HG02885 (cell line): ENCODE data around the gene SLC34A3.
"Not testable (repeated sequence)": the region's sequence is repeated elsewhere in the genome, so short reads cannot be mapped to it uniquely, and the experiment has no call there.

Experiments used
- ATAC-seq: cut with Tn5 transposase; IDR thresholded peaks from one replicate; pipeline ENCODE4 v1.9.1; 2021; ENCODE audit warnings: mild to moderate bottlenecking; ENCODE audit not compliant: unreplicated experiment, poor library complexity

The SLC34A3 gene

DNA sequence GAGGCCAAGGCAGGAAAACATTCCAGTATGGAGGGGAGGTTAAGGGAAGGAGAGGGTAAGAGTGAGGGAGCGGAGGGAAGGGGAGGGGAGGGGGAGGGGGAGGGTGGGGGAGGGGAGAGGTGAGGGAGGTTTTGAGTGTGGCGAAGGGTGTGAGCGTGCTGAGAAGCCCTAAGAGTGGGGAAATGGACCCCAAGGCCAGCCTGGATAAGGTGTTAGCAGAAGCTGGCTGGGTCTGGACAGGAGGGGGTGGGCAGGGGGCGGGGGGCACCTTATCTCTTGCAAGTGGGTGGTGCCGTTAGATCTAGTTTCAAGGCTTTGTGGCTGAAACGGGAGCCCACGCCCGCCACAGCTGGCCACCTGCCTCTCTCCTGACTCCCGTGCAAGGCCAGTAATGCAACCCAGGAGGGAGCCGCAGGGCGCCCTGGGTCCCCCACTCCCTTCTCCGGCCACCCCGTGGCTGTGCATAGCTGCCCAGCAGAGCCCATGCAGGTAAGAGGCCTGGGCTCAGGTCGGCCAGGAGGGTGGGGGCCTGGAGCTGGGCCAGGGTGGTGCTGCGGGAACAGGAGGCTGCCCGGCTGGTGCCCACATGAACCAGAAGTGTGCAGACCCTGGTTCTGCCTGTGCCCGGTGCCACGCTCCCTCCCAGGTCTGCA, 2.7 kb upstream of the SLC34A3 start:
- no peak for ATAC-seq

DNA sequence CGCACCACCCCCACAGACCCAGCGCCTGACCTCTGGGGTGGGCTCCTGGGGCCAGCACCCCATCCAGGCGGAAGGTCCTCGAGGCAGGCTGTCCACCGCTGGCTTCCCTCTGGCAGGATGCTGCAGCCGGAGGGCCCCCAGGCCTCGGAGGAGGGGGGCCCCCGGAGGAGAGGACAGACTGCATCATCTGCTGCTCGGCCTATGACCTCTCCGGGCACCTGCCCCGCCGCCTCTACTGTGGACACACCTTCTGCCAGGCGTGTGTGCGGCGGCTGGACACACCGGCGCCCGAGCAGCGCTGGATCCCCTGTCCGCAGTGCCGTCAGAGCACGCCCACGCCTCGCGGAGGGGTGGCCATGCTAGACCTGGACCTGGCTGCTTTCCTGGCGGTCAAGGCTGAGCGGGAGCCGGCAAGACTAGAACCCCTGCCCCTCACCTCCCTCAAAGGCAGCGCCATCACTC, 2.2 kb upstream of the SLC34A3 start:
- ATAC-seq = no peak

DNA sequence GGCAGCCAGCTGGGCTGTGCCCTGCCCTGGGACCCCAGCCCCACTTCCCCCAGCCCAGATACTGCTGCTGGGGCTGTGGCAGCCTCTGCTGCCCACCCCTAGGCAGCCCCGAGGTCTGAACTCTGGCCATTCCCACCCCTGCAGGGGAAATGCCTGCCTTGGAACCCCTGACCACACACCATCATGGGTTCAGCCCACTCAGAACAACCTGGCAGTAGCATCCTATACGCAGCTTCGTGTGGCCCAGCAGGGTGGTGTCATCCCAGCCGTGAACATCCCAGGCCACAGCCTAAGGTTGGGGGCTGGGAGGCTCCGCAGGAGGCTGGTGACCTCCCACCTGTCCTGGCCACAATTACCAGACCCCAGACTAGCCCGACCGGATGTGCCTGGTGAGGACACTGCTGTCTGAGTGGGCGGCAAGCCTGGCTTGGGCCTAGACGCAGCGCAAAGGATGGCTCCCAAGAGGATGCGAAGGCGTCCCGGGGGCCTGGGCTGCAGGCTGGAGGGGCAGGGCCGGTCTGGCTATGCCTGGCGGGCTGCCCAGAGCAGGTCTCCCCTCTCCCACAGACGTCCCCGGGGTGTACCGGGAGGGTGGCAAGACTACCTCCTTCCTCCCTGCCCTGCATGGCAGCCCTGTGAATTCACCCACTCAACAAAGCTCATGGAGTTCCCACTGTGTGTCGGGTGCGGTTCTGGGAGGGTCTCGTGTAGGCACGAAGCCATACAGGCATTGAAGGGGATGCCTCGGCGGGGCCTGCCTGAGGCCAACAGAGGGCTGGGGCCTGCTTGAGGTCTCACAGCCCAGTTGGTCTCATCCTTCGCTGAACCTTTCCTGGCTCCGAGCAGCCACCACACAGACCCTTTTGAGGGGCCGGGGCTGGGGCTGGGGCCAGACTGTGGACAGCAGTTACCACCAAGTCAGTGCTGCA, 1.5 kb upstream of the SLC34A3 start:
- no peak for ATAC-seq

DNA sequence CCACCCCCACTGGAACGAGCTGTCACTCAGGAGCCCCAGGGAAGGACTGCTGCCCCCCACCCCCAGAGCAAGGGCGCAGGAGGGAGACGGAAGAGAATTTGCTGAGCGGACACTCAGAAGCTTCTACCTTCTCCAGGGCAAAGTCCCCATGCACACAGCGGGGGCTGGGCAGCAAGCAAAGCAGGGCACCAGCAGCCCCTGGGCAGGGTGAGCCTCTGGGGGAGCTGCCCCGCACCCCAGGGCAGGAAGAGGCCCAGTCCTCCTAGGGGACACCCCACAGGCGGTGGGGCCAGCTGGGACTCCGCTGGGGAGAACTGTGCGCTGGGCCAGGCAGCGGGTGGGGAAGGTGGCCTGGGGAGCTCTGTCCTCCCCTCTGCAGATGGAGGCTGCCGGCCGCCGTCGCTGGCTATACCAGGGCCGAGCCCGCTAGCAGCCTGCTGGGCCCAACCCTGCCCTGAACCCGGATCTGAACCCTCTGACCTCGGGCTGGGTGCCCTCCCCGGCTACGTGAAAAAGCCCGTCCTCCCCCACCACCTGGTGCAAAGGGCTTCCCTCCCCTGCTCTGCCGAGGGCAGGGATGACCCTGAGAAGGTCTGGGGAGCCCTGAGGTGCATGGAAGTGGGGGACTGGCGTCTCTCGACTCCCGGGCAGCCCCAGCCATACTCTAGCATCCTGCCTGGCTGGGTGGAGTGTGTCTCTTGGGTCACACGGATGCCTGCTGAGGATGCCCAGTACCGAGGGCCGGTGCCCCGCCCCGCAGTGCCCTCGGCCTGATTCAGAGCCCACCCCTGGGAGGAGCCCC, 597 bp upstream of the SLC34A3 start:
- no peak for ATAC-seq

DNA sequence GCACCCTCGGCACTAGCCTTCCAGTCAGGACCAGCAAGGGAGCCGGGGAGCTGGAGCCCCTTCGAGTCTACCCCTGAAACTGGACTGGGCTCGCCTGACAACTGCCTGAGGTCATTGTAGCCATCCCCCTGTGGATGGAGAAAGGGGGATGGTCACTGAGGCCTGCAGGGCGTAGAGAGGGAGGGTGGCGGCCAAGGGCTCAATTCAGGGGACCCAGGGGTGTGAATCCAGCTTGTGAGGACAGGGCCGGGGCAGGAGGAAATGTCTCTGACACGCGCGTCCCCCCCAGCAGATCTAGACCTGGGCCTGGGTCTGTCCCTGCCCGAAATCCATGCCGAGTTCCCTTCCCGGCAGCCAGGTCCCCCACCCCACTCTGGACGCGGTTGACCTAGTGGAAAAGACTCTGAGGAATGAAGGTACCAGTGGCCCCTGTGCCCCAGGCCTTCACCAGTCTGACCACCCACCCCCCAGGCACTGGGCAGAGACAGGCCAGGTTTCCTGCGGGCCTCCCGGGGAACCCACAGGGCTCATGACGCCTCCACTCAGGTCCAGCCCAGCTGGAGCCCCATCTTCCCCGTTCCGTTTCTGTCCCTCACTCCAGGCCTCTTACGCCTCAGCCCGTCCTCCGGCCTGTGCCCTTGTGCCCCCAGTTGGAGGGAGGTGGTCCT, 805 bp downstream of the SLC34A3 start:
- no peak for ATAC-seq

DNA sequence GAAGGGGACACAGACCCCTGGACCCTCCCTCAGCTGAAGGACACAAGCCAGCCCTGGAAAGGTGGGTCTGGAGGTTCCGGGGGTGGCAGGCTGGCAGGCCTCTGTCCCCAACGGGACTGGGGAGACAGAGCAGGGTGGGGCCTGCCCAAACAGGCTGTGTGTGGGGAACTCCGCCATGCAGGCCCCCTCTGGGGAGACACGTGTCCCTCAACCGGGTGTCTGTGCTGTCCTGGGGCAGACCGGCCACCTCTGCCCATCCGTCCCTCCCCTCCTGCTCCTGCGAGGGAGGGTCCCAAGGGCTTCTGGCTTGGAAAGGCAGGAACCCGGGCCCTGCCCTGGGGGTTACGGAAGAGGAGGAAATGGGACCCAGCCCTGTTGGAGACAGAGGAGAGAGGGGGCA, 1.4 kb downstream of the SLC34A3 start:
- ATAC-seq = no peak

DNA sequence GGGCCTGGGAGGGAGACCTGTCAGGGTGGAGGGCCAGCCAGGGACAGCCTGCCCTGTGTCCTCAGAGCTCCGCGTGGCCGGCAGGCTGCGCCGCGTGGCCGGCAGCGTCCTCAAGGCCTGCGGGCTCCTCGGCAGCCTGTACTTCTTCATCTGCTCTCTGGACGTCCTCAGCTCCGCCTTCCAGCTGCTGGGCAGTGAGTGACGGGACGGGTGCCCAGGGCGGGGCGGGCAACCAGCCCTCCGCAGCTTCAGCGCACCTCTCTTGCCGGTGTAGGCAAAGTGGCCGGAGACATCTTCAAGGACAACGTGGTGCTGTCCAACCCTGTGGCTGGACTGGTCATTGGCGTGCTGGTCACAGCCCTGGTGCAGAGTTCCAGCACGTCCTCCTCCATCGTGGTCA, 1.8 kb downstream of the SLC34A3 start:
- ATAC-seq = no peak

DNA sequence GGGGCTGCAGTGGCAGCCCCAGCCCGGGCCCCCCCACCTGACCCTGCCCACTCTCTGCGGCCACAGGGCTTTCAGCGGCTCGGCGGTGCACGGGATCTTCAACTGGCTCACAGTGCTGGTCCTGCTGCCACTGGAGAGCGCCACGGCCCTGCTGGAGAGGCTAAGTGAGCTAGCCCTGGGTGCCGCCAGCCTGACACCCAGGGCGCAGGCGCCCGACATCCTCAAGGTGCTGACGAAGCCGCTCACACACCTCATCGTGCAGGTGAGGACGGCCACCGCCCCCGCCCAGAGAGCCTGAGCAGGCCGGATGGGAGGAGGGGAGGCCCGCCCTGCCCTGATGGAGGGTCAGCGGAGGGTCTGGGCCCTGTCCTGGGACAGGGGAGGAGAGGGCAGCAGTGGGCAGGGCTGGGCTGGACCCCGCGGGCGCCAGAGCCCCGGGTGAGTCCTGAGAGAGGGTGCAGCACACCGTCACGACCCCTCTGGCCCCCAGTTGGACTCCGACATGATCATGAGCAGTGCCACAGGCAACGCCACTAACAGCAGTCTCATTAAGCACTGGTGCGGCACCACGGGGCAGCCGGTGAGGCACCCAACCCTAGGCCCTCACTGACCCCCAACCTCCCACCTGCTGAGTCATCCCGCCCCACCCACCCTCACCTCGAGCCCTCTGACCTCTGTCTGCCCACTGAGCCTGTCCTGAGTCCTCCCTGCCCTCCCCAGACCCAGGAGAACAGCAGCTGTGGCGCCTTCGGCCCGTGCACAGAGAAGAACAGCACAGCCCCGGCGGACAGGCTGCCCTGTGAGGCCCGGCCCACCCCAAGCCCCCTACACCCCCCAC, 2.7 kb downstream of the SLC34A3 start:
- ATAC-seq = no peak

DNA sequence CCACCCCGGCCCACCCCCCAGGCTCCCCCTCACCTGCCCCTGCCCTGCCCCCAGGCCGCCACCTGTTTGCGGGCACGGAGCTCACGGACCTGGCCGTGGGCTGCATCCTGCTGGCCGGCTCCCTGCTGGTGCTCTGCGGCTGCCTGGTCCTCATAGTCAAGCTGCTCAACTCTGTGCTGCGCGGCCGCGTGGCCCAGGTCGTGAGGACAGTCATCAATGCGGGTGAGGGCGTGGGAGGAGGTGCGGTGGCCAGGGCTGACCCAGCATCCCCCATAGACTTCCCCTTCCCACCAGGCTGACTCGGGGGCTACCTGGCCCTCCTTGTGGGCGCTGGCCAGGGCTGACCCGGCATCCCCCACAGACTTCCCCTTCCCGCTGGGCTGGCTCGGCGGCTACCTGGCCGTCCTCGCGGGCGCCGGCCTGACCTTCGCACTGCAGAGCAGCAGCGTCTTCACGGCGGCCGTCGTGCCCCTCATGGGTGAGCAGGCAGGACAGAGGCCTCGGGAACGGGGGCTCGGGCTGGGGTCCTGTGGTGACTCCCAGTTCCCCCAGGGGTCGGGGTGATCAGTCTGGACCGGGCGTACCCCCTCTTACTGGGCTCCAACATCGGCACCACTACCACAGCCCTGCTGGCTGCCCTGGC, 3.5 kb downstream of the SLC34A3 start:
- no peak for ATAC-seq

DNA sequence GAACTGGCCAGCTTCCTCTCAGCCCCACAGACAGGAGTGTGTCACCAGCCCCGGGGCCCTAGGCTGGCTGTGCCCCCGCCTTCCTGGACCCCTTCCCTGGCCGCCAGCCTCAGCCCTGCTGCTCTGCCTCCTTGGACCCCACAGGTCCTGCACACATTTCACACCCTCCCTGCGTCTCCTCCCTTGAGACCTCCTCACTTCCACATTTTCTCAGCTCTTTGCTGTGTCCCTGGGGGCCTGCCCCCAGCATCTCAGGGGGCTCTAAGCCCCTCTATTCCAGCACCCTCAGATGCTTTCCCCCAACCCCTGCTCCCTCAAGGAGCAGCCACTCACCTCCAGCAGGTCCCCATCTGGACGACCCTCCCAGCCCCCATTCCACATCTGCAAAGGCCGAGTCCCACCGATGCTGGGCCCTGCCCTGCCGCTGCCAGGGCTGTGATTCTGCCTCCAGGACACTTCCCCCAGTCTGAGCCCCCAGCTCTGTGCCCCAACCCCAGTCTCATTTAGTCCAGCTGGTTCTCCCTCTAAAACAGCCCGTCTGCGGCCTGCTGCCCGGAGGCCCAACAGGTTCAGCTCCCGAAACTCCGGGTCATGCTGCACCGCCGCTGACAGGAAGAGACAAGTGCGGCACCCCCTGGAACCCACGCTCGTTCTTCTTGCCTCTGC, 4.2 kb downstream of the SLC34A3 start:
- ATAC-seq = no peak

DNA sequence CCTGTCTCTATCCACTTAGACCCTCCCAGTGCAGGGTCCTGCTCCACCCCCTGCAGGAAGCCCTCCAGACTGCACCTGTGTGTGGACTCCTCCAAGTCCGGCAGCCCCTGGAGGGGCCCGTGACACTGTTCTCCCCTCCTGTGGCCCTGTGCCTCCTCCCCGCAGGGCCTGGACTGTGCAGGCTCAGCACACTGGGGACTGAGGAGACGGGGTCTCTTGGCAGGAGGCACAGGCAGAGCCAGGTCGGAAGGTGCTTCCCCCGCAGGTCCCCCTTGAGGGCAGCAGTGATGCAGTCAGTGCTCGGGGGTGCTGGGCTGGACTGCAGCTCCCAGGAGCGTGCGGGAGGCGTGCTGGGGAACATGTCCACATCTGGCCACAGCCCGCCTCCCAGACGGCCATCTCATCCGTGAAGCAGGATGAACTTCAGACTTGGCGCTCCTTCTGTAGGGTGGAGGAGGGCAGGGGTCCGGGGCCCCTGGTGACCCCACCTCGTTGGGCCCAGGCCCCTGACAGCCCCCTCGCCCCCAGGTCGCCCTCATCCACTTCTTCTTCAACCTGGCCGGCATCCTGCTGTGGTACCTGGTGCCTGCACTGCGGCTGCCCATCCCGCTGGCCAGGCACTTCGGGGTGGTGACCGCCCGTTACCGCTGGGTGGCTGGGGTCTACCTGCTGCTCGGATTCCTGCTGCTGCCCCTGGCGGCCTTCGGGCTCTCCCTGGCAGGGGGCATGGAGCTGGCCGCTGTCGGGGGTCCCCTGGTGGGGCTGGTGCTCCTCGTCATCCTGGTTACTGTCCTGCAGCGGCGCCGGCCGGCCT, 4.9 kb downstream of the SLC34A3 start:
- no peak for ATAC-seq

DNA sequence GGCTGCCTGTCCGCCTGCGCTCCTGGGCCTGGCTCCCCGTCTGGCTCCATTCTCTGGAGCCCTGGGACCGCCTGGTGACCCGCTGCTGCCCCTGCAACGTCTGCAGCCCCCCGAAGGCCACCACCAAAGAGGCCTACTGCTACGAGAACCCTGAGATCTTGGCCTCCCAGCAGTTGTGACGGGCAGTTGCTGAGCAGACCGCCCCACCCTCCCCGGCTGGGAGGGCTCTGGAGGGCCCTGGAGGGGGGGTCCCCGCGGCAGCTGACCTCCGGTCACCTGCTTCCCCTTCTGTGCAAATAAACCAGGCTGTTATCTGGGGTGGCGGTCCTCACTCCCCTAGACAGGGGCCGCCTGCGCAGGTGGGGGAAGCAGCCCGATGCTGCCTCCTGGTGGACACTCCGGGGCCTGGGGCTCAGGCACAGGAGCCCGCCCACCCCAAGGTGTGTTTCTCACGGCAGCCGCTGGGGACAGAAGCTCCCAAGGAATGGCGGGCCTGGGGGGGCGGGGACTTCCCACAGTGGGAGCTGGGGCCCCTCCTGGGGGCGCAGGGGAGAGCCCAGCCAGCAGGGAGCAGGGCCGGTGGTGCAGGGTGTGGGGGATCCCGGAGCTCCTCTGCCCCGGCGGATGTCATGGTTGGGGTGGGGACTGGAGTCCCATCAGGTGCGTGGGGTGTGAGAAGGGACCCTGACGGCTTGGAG, 5.7 kb downstream of the SLC34A3 start:
- ATAC-seq = peak; percentile 22

DNA sequence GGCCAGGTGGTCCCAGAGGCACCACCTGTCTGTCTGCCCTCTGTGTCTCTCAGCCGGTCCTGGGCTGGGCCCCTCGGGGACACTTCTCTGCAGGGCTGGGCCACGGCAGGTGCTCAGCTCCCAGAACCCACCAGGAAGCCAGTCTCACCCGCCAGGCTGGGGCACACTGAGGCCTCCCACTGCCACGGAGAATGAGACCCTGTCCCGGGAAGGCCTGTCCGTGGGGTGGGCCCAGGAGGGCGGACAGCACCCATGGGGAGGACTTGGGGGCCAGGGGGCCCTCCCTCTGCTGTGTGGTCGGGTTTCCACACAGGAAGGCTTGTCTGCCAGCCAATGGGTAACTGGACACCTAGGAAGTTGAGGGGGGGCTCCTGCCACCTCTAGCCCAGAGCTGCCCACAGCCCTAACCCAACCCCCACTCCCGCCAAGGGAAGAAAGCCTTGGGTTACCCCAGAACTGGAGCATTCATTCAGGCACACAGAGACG, 6.3 kb downstream of the SLC34A3 start:
- no peak for ATAC-seq

DNA sequence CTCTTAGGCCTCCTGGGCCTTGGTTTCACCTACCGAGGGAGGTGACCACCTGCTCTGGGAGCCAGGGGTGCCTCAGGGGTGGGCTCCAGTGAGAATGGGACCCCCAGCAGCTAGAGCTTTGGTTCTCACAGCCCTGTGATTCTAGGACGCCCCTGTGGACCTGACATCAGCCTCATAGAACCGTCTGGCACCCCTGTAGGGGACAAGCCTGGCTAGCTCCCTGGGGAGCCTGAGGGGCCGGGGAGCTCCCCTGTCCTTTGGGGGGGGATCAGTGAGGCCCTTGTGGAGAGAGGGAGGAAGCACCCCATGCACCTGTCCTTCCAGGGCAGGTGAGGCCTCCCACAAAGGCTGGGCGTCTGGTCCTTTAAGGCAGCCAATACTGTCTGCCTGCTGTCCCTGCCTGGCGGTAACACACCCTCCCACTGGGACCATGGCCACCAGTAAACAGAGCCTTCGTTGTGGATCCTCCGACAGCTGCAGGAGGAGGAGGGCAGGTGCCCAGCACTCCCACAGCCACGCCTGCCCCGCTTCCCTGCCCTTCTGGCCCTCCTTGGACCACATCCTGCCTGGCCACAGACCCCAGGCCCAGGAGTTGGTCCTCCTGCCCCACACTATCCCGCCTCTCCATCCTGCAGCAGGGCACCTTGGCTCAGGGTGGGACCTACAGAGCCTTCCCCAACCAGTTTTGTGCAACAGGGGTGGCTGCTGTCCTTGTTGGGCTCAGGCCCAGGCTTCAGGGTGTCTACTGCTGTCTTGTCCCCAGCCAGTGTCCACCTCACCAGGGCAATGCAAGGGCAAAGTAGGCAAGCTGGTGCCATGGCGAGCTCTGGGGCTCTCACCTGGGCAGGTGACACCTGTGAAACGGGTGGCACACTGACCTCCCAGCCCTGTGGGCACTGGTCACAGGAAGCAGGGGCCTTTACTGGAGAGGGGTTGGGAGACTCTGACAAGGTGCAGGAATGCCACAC, 7.3 kb downstream of the SLC34A3 start:
- no peak for ATAC-seq

DNA sequence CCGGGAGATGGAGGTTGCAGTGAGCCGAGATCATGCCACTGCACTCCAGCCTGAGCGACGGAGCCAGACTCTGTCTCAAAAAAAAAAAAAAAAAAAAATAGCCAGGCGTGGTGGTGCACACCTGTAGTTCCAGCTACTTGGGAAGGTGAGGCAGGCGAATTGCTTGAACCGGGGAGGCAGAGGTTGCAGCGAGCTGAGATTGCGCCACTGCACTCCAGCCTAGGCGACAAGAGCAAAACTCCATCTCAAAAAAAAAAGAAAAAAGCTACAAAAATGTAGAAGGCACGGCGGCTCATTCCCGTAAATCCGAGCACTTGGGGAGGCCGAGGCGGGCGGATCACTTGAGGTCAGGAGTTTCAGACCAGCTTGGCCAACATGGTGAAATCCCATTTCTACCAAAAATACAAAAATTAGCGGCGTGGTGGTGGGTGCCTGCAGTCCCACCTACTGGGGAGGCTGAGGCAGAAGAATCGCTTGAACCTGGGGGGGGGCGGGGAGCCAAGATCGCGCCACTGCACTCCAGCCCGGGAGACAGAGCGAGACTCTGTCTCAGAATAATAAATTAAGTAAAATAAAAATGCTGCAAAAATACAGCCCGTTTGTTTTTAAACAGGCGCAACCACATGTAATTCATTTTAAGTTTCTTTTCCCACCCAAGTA, 9.0 kb downstream of the SLC34A3 start:
- not testable (repeated sequence) for ATAC-seq
